IMR-90 (cell line): Measurements from ENCODE around the gene ZNF609. TPM values are rescaled to one million over a fixed set of nuclear protein-coding genes. Genes with fewer than 3 reads are reported as not detected.

Source experiments
- ATAC-seq: fragments of 200-7000 bp; cut with Tn5 transposase; 2 replicates; pipeline ENCODE4 v1.9.1; 2020; ENCODE audit warnings: low read depth, mild to moderate bottlenecking, moderate library complexity
- BruUV-seq: library from RNA; stranded (reverse); fragments of 400-500 nt; replicated peaks from 2 replicates; lab custom pipeline; 2021; lab: Mats Ljungman, UMichigan
- CTCF ChIA-PET: fragments of 300-600 bp; formaldehyde crosslinking; extraction: SDS; loops from one replicate; lab custom pipeline; 2021; ENCODE audit warnings: antibody characterized with exemption; lab: Yijun Ruan, JAX
- POLR2A ChIA-PET: fragments of 300-600 bp; sonication (Branson Sonifier 250); formaldehyde crosslinking; loops from one replicate; lab custom pipeline; 2022; ENCODE audit warnings: antibody characterized with exemption; ENCODE audit not compliant: unreplicated experiment; lab: Charles Lee
- DNase-seq: peaks from one replicate; pipeline ENCODE4 v3.0.0; 2013
- H2AFZ ChIP-seq: replicated peaks from 2 replicates; pipeline ENCODE3; 2013; ENCODE audit warnings: low read length, mild to moderate bottlenecking; ENCODE audit not compliant: poor library complexity
- H2AK5ac ChIP-seq: 2 replicates; pipeline ENCODE4 v1.6.1; 2013; ENCODE audit warnings: low read depth, low read length, inconsistent platforms
- H2AK9ac ChIP-seq: replicated peaks from 2 replicates; pipeline ENCODE3; 2013; ENCODE audit warnings: mild to moderate bottlenecking, low read depth, low read length, moderate library complexity; ENCODE audit not compliant: poor library complexity
- H2BK120ac ChIP-seq: 2 replicates; pipeline ENCODE4 v1.6.1; 2013; ENCODE audit warnings: low read depth, low read length, inconsistent platforms
- H2BK15ac ChIP-seq: 3 replicates; pipeline ENCODE4 v1.6.1; 2013; ENCODE audit warnings: low read depth, low read length, inconsistent platforms
- H2BK20ac ChIP-seq: 2 replicates; pipeline ENCODE4 v1.6.1; 2013; ENCODE audit warnings: low read depth, mild to moderate bottlenecking, inconsistent platforms, low read length, moderate library complexity
- H2BK5ac ChIP-seq: 2 replicates; pipeline ENCODE4 v1.6.1; 2013; ENCODE audit warnings: mild to moderate bottlenecking, low read depth, low read length, inconsistent platforms; ENCODE audit not compliant: poor library complexity, severe bottlenecking
- H3K14ac ChIP-seq: replicated peaks from 2 replicates; pipeline ENCODE4 v1.6.1; 2013; ENCODE audit warnings: low read depth, low read length, inconsistent platforms
- H3K18ac ChIP-seq: 2 replicates; pipeline ENCODE4 v1.6.1; 2013; ENCODE audit warnings: low read depth, low read length, control low read depth
- H3K23ac ChIP-seq: 2 replicates; pipeline ENCODE4 v1.6.1; 2013; ENCODE audit warnings: low read depth, low read length, inconsistent platforms
- H3K27ac ChIP-seq: 2 replicates; pipeline ENCODE4 v1.5.1; 2013; ENCODE audit warnings: mild to moderate bottlenecking, control low read depth, low read length; ENCODE audit not compliant: insufficient read depth
- H3K27me3 ChIP-seq: 2 replicates; pipeline ENCODE4 v1.6.1; 2013; ENCODE audit warnings: low read length; ENCODE audit not compliant: control insufficient read depth, insufficient read depth
- H3K36me3 ChIP-seq: 2 replicates; pipeline ENCODE4 v1.6.1; 2013; ENCODE audit warnings: low read length, mixed read lengths; ENCODE audit not compliant: control insufficient read depth, insufficient read depth
- H3K4ac ChIP-seq: 2 replicates; pipeline ENCODE4 v1.6.1; 2013; ENCODE audit warnings: low read depth, low read length, inconsistent platforms
- H3K4me1 ChIP-seq: 2 replicates; pipeline ENCODE4 v1.6.1; 2013; ENCODE audit warnings: low read length, mixed read lengths; ENCODE audit not compliant: control insufficient read depth, insufficient read depth
- H3K4me2 ChIP-seq: 2 replicates; pipeline ENCODE4 v1.6.1; 2013; ENCODE audit warnings: low read depth, mild to moderate bottlenecking, control low read depth, low read length, moderate library complexity
- H3K4me3 ChIP-seq: 2 replicates; pipeline ENCODE4 v1.5.1; 2013; ENCODE audit warnings: low read depth, mild to moderate bottlenecking, control low read depth, low read length, moderate library complexity; ENCODE audit not compliant: insufficient read depth
- H3K56ac ChIP-seq: 2 replicates; pipeline ENCODE4 v1.6.1; 2013; ENCODE audit warnings: low read length, inconsistent platforms; ENCODE audit not compliant: insufficient read depth; ENCODE audit errors: extremely low read depth
- H3K79me1 ChIP-seq, 2 experiments: 2 replicates each; pipeline ENCODE4 v1.6.1; 2013; ENCODE audit warnings: low read length in 2 of 2, inconsistent platforms in 1 of 2, low read depth in 1 of 2
- H3K9ac ChIP-seq: 2 replicates; pipeline ENCODE4 v1.6.1; 2013; ENCODE audit warnings: low read depth, low read length, control low read depth
- H3K9me1 ChIP-seq: 2 replicates; pipeline ENCODE4 v1.6.1; 2013; ENCODE audit warnings: low read length, inconsistent platforms; ENCODE audit not compliant: insufficient read depth
- H3K9me3 ChIP-seq: 2 replicates; pipeline ENCODE4 v1.6.1; 2013; ENCODE audit warnings: low read length; ENCODE audit not compliant: control insufficient read depth, insufficient read depth
- H4K20me1 ChIP-seq: 2 replicates; pipeline ENCODE4 v1.6.1; 2013; ENCODE audit warnings: low read length, inconsistent platforms; ENCODE audit not compliant: insufficient read depth
- H4K5ac ChIP-seq: 2 replicates; pipeline ENCODE4 v1.6.1; 2013; ENCODE audit warnings: mild to moderate bottlenecking, low read depth, low read length, control low read depth
- H4K8ac ChIP-seq, 2 experiments: 2 replicates each; pipeline ENCODE4 v1.6.1; 2013; ENCODE audit warnings: low read depth in 2 of 2, low read length in 2 of 2, control low read depth in 1 of 2, inconsistent platforms in 1 of 2
- H4K91ac ChIP-seq: 2 replicates; pipeline ENCODE4 v1.6.1; 2013; ENCODE audit warnings: low read depth, low read length, inconsistent platforms; ENCODE audit not compliant: insufficient read depth
- CEBPB ChIP-seq: IDR thresholded peaks from 2 replicates; pipeline ENCODE4 v1.6.1; 2012; ENCODE audit warnings: low read depth, low read length, improper control_type of control experiment
- FOS ChIP-seq: fragments of 150-350 bp; IDR thresholded peaks from 2 replicates; pipeline ENCODE4 v1.6.1; 2016; ENCODE audit warnings: low read depth, low read length
- NFE2L2 ChIP-seq: fragments of 150-350 bp; IDR thresholded peaks from 2 replicates; pipeline ENCODE4 v1.6.1; 2016; ENCODE audit warnings: low read depth, mild to moderate bottlenecking, low read length
- RCOR1 ChIP-seq: IDR thresholded peaks from 2 replicates; pipeline ENCODE4 v1.6.1; 2012; ENCODE audit warnings: mild to moderate bottlenecking, low read length, improper control_type of control experiment; ENCODE audit not compliant: insufficient replicate concordance
- RFX5 ChIP-seq: IDR thresholded peaks from 2 replicates; pipeline ENCODE4 v1.8.0; 2012; ENCODE audit warnings: low read depth, mild to moderate bottlenecking, low read length, moderate library complexity
- SMC3 ChIP-seq: fragments of 150-350 bp; IDR thresholded peaks from 2 replicates; pipeline ENCODE4 v1.6.1; 2016; ENCODE audit warnings: low read depth, mild to moderate bottlenecking, antibody characterized with exemption, low read length, moderate library complexity
- dilution Hi-C: fragments of 300-500 bp; cut with HindIII; formaldehyde crosslinking; loops from one replicate; pipeline ENCODE4 v1.14.3; 2018; ENCODE audit warnings: low sequenced_read_pairs; ENCODE audit not compliant: unreplicated experiment
- in situ Hi-C: fragments of 300-500 bp; cut with MboI; formaldehyde crosslinking; loops from 3 replicates; pipeline ENCODE4 v1.14.3; 2019; ENCODE audit warnings: low sequenced_read_pairs, inconsistent platforms, mixed read lengths
- intact Hi-C: fragments of 100-400 bp; cut with micrococcal nuclease; formaldehyde crosslinking; loops from 2 replicates; pipeline ENCODE4 v1.10.0; 2022
- polyA plus RNA-seq, 3 experiments: library from polyadenylated mRNA; depleted of rRNA; stranded (reverse); fragments of >200 nt; gene quantifications; 2 replicates each; pipeline ENCODE4 v1.2.3, GENCODE V29; 2012; ENCODE audit warnings: low replicate concordance in 1 of 3
- total RNA-seq: library from RNA; depleted of rRNA; stranded (reverse); fragments of >200 nt; gene quantifications from 2 replicates; pipeline ENCODE4 v1.2.3, GENCODE V29; 2012
- TF ChIP-seq, protein P1 (sequence below): fragments of 150-350 bp; IDR thresholded peaks from 2 replicates; pipeline ENCODE4 v1.6.1; 2016; ENCODE audit warnings: low read depth, mild to moderate bottlenecking, low read length, moderate library complexity, borderline replicate concordance
- TF ChIP-seq, protein P2 (sequence below): conservative IDR thresholded peaks from 2 replicates; pipeline ENCODE4 v1.5.1; 2012; ENCODE audit warnings: mild to moderate bottlenecking, low read depth, low read length, improper control_type of control experiment

The ZNF609 gene
- total and polyA plus RNA-seq, 2 of the 4 experiments (the other 2 are of a cell fraction), result 10.4 to 12.5 TPM

GRCh38 chr15:64485796-64486195, 25.4 kb downstream of the ZNF609 start:
- Histone ChIP-seq H3K9me3 (no peaks in the 10 kb centered on the region), H3K4ac (no peak overlapping the region), H3K9ac (no peak overlapping the region), H3K4me2 (no peak overlapping the region), H3K4me3 (no peak overlapping the region), H4K20me1 (peaks cover 32% of the 10 kb centered on the region), H3K27me3 (no peaks in the 10 kb centered on the region), H3K27ac (no peak overlapping the region), H4K5ac (no peak overlapping the region), H3K14ac (no peak overlapping the region), H2AK5ac (no peak overlapping the region), H2BK15ac (no peak overlapping the region), H3K36me3 (peaks cover 6% of the 10 kb centered on the region; the same call in 1 of the 2 replicates), H3K9me1 (peaks cover 12% of the 10 kb centered on the region; the same call in 1 of the 2 replicates), H3K79me1 (peaks cover 23 to 65% of the 10 kb centered on the region in 2 experiments), H4K91ac (no peak overlapping the region), H3K18ac (no peak overlapping the region), H3K23ac (no peak overlapping the region), H2BK20ac (no peak overlapping the region), H3K56ac (no peak overlapping the region), H2BK120ac (no peak overlapping the region), H2AK9ac (no peak overlapping the region), H3K4me1 (peaks cover under 1% of the 10 kb centered on the region; the same call in 1 of the 2 replicates), H2AFZ (no peak overlapping the region), H4K8ac (no peak overlapping the region), H2BK5ac (no peak overlapping the region)
- CTCF ChIA-PET, result no interaction called here
- BruUV-seq, result no TSS peak
- ATAC-seq (no peak), DNase-seq (no peak)
- dilution Hi-C loops (no loop called here), in situ Hi-C loops (no loop called here), intact Hi-C loops (no loop called here)
- POLR2A ChIA-PET, result no interaction called here
- TF ChIP-seq SMC3, result no peak
- no peak for TF ChIP-seq RCOR1
- no peak for TF ChIP-seq CEBPB
- TF ChIP-seq FOS, result no peak
- TF ChIP-seq, protein P1, sequence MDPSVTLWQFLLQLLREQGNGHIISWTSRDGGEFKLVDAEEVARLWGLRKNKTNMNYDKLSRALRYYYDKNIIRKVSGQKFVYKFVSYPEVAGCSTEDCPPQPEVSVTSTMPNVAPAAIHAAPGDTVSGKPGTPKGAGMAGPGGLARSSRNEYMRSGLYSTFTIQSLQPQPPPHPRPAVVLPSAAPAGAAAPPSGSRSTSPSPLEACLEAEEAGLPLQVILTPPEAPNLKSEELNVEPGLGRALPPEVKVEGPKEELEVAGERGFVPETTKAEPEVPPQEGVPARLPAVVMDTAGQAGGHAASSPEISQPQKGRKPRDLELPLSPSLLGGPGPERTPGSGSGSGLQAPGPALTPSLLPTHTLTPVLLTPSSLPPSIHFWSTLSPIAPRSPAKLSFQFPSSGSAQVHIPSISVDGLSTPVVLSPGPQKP, result no peak
- TF ChIP-seq RFX5, result no peak
- TF ChIP-seq, protein P2, sequence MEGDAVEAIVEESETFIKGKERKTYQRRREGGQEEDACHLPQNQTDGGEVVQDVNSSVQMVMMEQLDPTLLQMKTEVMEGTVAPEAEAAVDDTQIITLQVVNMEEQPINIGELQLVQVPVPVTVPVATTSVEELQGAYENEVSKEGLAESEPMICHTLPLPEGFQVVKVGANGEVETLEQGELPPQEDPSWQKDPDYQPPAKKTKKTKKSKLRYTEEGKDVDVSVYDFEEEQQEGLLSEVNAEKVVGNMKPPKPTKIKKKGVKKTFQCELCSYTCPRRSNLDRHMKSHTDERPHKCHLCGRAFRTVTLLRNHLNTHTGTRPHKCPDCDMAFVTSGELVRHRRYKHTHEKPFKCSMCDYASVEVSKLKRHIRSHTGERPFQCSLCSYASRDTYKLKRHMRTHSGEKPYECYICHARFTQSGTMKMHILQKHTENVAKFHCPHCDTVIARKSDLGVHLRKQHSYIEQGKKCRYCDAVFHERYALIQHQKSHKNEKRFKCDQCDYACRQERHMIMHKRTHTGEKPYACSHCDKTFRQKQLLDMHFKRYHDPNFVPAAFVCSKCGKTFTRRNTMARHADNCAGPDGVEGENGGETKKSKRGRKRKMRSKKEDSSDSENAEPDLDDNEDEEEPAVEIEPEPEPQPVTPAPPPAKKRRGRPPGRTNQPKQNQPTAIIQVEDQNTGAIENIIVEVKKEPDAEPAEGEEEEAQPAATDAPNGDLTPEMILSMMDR, result no peak
- TF ChIP-seq NFE2L2, result no peak
